WTC11 (cell line): Measurements from ENCODE around the gene THEMIS2. TPM values are rescaled to one million over a fixed set of nuclear protein-coding genes. Genes with fewer than 3 reads are reported as not detected.
A peak's percentile ranks its signal among the peaks of the same experiment; 100 is the strongest.

ENCODE experiments used
- ATAC-seq: fragments of 200-7000 bp; cut with Tn5 transposase; 2 replicates; pipeline ENCODE4 v1.10.0; 2021; ENCODE audit warnings: mild to moderate bottlenecking, moderate library complexity
- CTCF ChIA-PET: fragments of 300-600 bp; sonication (Branson Sonifier 250); formaldehyde crosslinking; loops from one replicate; lab custom pipeline; 2021; ENCODE audit warnings: antibody characterized with exemption; lab: Charles Lee
- POLR2A ChIA-PET: fragments of 350-600 bp; sonication (Branson Sonifier 250); formaldehyde crosslinking; loops from one replicate; lab custom pipeline; 2021; ENCODE audit warnings: antibody characterized with exemption; lab: Charles Lee
- DNase-seq: peaks from one replicate; pipeline ENCODE4 v3.0.0; 2021; ENCODE audit warnings: low spot score
- H3K27ac Mint-ChIP-seq: 2 replicates; pipeline ENCODE4 v1.8.0; 2021; ENCODE audit warnings: mixed read lengths
- H3K27me3 Mint-ChIP-seq: 2 replicates; pipeline ENCODE4 v1.8.0; 2021; ENCODE audit warnings: low read depth, mild to moderate bottlenecking, moderate library complexity, mixed read lengths
- H3K36me3 Mint-ChIP-seq: 2 replicates; pipeline ENCODE4 v1.8.0; 2021; ENCODE audit warnings: mixed read lengths
- H3K4me1 Mint-ChIP-seq: 2 replicates; pipeline ENCODE4 v1.8.0; 2022; ENCODE audit warnings: mixed read lengths
- H3K4me3 Mint-ChIP-seq: 2 replicates; pipeline ENCODE4 v1.8.0; 2021; ENCODE audit warnings: mild to moderate bottlenecking, moderate library complexity, mixed read lengths
- H3K9me3 Mint-ChIP-seq: 2 replicates; pipeline ENCODE4 v1.8.0; 2021; ENCODE audit warnings: mixed read lengths
- ARID4B ChIP-seq: sonication (generic); formaldehyde crosslinking; IDR thresholded peaks from 2 replicates; pipeline ENCODE4 v1.8.0; 2023; ENCODE audit warnings: missing genetic modification reagents, mild to moderate bottlenecking, borderline replicate concordance
- CDX4 ChIP-seq: fragments of 250-450 bp; sonication (Bioruptor Pico); IDR thresholded peaks from 2 replicates; pipeline ENCODE4 v1.9.0; 2021; ENCODE audit warnings: moderate library complexity, mild to moderate bottlenecking, inconsistent platforms, borderline replicate concordance
- ELF4 ChIP-seq: sonication (generic); formaldehyde crosslinking; IDR thresholded peaks from 2 replicates; pipeline ENCODE4 v1.8.1; 2022; ENCODE audit warnings: low read depth, mild to moderate bottlenecking, moderate library complexity, missing genetic modification reagents
- EMX1 ChIP-seq: fragments of 250-450 bp; sonication (Bioruptor Pico); IDR thresholded peaks from 2 replicates; pipeline ENCODE4 v1.8.0; 2021; ENCODE audit warnings: mild to moderate bottlenecking
- ESRRA ChIP-seq: sonication (generic); formaldehyde crosslinking; IDR thresholded peaks from 2 replicates; pipeline ENCODE4 v1.8.1; 2022; ENCODE audit warnings: mild to moderate bottlenecking, missing genetic modification reagents, borderline replicate concordance
- FOXJ3 ChIP-seq: sonication (generic); formaldehyde crosslinking; IDR thresholded peaks from 2 replicates; pipeline ENCODE4 v1.9.0; 2021; ENCODE audit warnings: missing genetic modification reagents, mild to moderate bottlenecking, borderline replicate concordance
- FOXP1 ChIP-seq: sonication (generic); formaldehyde crosslinking; IDR thresholded peaks from 2 replicates; pipeline ENCODE4 v1.8.0; 2022; ENCODE audit warnings: missing genetic modification reagents, mild to moderate bottlenecking, moderate library complexity, borderline replicate concordance
- GRHL2 ChIP-seq: fragments of 250-450 bp; sonication (Bioruptor Pico); IDR thresholded peaks from 2 replicates; pipeline ENCODE4 v1.8.0; 2022; ENCODE audit warnings: mild to moderate bottlenecking, moderate library complexity; ENCODE audit not compliant: insufficient replicate concordance, severe bottlenecking
- JUN ChIP-seq: sonication (generic); formaldehyde crosslinking; IDR thresholded peaks from 2 replicates; pipeline ENCODE4 v1.8.0; 2023; ENCODE audit warnings: mild to moderate bottlenecking, missing genetic modification reagents
- OVOL2 ChIP-seq: fragments of 250-450 bp; sonication (Bioruptor Pico); IDR thresholded peaks from 2 replicates; pipeline ENCODE4 v1.9.0; 2021; ENCODE audit warnings: mild to moderate bottlenecking, borderline replicate concordance
- PRRX2 ChIP-seq: fragments of 250-450 bp; sonication (Bioruptor Pico); IDR thresholded peaks from 2 replicates; pipeline ENCODE4 v1.8.0; 2021; ENCODE audit warnings: mild to moderate bottlenecking
- TCF7 ChIP-seq: sonication (generic); formaldehyde crosslinking; IDR thresholded peaks from 2 replicates; pipeline ENCODE4 v1.8.0; 2022; ENCODE audit warnings: mild to moderate bottlenecking, low read depth, missing genetic modification reagents, moderate library complexity
- TEAD1 ChIP-seq: sonication (generic); formaldehyde crosslinking; IDR thresholded peaks from 2 replicates; pipeline ENCODE4 v1.8.0; 2022; ENCODE audit warnings: mild to moderate bottlenecking, missing genetic modification reagents
- ZNF317 ChIP-seq: sonication (generic); formaldehyde crosslinking; IDR thresholded peaks from 2 replicates; pipeline ENCODE4 v1.8.1; 2023; ENCODE audit warnings: low read depth, mild to moderate bottlenecking, moderate library complexity, missing genetic modification reagents, borderline replicate concordance
- ZNF396 ChIP-seq: fragments of 250-450 bp; sonication (Bioruptor Pico); IDR thresholded peaks from 2 replicates; pipeline ENCODE4 v1.8.0; 2021; ENCODE audit warnings: mild to moderate bottlenecking, moderate library complexity, borderline replicate concordance
- ZNF671 ChIP-seq: fragments of 250-450 bp; sonication (Bioruptor Pico); IDR thresholded peaks from 2 replicates; pipeline ENCODE4 v1.8.0; 2021; ENCODE audit warnings: mild to moderate bottlenecking
- total RNA-seq: library from RNA; stranded (reverse); gene quantifications from 3 replicates; pipeline ENCODE4 v1.2.3, GENCODE V29; 2021
- TF ChIP-seq, protein P1 (sequence below): sonication (generic); formaldehyde crosslinking; conservative IDR thresholded peaks from 2 replicates; pipeline ENCODE4 v1.8.1; 2023; ENCODE audit warnings: mild to moderate bottlenecking, low read depth, missing genetic modification reagents, moderate library complexity
- TF ChIP-seq, protein P2 (sequence below): sonication (generic); formaldehyde crosslinking; IDR thresholded peaks from 2 replicates; pipeline ENCODE4 v1.8.0; 2022; ENCODE audit warnings: mild to moderate bottlenecking, missing genetic modification reagents
- TF ChIP-seq, protein P3 (sequence below): sonication (generic); formaldehyde crosslinking; IDR thresholded peaks from 2 replicates; pipeline ENCODE4 v1.8.0; 2023; ENCODE audit warnings: mild to moderate bottlenecking, missing genetic modification reagents
- TF ChIP-seq, protein P4 (sequence below): sonication (generic); formaldehyde crosslinking; IDR thresholded peaks from 2 replicates; pipeline ENCODE4 v1.8.1; 2022; ENCODE audit warnings: mild to moderate bottlenecking, missing genetic modification reagents, moderate library complexity, borderline replicate concordance
- TF ChIP-seq, protein P5 (sequence below): sonication (generic); formaldehyde crosslinking; IDR thresholded peaks from 2 replicates; pipeline ENCODE4 v1.8.1; 2023; ENCODE audit warnings: mild to moderate bottlenecking, missing genetic modification reagents, moderate library complexity

The THEMIS2 gene
- total RNA-seq, 1 experiment from 2014 or later: 12.7 TPM

DNA sequence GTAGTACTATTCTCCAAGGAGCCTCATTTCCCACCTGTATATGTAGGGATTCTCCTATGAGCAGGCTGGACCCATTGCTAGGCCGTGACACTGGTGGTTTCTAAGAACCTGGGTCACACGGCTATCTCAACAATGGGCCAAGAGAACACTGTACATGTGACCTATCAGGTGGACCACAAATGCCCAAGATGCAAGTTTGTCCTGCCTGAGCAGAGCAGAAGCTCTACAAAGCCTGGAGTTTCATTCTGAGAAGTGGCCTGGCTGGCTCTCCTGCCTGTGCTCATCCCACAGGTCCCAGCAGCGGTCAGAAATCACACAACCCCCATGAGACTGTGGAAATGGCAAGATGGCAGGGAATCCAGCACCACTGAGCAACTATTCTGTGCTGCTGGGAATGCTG, 17.2 kb downstream of the THEMIS2 start (continued):
- TF ChIP-seq, protein P1, sequence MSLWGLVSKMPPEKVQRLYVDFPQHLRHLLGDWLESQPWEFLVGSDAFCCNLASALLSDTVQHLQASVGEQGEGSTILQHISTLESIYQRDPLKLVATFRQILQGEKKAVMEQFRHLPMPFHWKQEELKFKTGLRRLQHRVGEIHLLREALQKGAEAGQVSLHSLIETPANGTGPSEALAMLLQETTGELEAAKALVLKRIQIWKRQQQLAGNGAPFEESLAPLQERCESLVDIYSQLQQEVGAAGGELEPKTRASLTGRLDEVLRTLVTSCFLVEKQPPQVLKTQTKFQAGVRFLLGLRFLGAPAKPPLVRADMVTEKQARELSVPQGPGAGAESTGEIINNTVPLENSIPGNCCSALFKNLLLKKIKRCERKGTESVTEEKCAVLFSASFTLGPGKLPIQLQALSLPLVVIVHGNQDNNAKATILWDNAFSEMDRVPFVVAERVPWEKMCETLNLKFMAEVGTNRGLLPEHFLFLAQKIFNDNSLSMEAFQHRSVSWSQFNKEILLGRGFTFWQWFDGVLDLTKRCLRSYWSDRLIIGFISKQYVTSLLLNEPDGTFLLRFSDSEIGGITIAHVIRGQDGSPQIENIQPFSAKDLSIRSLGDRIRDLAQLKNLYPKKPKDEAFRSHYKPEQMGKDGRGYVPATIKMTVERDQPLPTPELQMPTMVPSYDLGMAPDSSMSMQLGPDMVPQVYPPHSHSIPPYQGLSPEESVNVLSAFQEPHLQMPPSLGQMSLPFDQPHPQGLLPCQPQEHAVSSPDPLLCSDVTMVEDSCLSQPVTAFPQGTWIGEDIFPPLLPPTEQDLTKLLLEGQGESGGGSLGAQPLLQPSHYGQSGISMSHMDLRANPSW (CRISPR knock-in tag): no peak
- TF ChIP-seq ELF4 (CRISPR knock-in tag): no peak
- no peak for TF ChIP-seq FOXJ3 (CRISPR knock-in tag)
- TF ChIP-seq, all 79 proteins: peak for 0

- POLR2A ChIA-PET: interaction anchor here (0.7 kb wide), 2 partner anchors 19 to 69 kb away, joined by 3 to 4 read pairs; partner anchors contain the start of genes THEMIS2 and XKR8
Observed at GRCh38 chr1:27891196-27891889, 19.0 kb downstream of the THEMIS2 start.

More at GRCh38 chr1:27891196-27891889, 19.0 kb downstream of the THEMIS2 start:
- H3K27ac Mint-ChIP-seq: peak overlapping the region; percentile 11; the same call in 1 of the 2 replicates
- H3K9me3 Mint-ChIP-seq: no peaks in the 10 kb centered on the region
- H3K27me3 Mint-ChIP-seq: no peaks in the 10 kb centered on the region
- DNase-seq: no peak
- TF ChIP-seq PRRX2 (CRISPR knock-in tag) (no peak), CDX4 (no peak), FOXP1 (CRISPR knock-in tag) (no peak), TCF7 (CRISPR knock-in tag) (no peak), ZNF317 (CRISPR knock-in tag) (no peak), ZNF671 (CRISPR knock-in tag) (no peak), TEAD1 (no peak), JUN (no peak), GRHL2 (CRISPR knock-in tag) (no peak), ZNF396 (CRISPR knock-in tag) (no peak), EMX1 (CRISPR knock-in tag) (no peak), OVOL2 (CRISPR knock-in tag) (no peak), ESRRA (no peak), ARID4B (no peak)
- TF ChIP-seq, protein P2, sequence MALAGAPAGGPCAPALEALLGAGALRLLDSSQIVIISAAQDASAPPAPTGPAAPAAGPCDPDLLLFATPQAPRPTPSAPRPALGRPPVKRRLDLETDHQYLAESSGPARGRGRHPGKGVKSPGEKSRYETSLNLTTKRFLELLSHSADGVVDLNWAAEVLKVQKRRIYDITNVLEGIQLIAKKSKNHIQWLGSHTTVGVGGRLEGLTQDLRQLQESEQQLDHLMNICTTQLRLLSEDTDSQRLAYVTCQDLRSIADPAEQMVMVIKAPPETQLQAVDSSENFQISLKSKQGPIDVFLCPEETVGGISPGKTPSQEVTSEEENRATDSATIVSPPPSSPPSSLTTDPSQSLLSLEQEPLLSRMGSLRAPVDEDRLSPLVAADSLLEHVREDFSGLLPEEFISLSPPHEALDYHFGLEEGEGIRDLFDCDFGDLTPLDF (CRISPR knock-in tag): no peak
- TF ChIP-seq, protein P3, sequence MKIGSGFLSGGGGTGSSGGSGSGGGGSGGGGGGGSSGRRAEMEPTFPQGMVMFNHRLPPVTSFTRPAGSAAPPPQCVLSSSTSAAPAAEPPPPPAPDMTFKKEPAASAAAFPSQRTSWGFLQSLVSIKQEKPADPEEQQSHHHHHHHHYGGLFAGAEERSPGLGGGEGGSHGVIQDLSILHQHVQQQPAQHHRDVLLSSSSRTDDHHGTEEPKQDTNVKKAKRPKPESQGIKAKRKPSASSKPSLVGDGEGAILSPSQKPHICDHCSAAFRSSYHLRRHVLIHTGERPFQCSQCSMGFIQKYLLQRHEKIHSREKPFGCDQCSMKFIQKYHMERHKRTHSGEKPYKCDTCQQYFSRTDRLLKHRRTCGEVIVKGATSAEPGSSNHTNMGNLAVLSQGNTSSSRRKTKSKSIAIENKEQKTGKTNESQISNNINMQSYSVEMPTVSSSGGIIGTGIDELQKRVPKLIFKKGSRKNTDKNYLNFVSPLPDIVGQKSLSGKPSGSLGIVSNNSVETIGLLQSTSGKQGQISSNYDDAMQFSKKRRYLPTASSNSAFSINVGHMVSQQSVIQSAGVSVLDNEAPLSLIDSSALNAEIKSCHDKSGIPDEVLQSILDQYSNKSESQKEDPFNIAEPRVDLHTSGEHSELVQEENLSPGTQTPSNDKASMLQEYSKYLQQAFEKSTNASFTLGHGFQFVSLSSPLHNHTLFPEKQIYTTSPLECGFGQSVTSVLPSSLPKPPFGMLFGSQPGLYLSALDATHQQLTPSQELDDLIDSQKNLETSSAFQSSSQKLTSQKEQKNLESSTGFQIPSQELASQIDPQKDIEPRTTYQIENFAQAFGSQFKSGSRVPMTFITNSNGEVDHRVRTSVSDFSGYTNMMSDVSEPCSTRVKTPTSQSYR (CRISPR knock-in tag): no peak
- TF ChIP-seq, protein P4, sequence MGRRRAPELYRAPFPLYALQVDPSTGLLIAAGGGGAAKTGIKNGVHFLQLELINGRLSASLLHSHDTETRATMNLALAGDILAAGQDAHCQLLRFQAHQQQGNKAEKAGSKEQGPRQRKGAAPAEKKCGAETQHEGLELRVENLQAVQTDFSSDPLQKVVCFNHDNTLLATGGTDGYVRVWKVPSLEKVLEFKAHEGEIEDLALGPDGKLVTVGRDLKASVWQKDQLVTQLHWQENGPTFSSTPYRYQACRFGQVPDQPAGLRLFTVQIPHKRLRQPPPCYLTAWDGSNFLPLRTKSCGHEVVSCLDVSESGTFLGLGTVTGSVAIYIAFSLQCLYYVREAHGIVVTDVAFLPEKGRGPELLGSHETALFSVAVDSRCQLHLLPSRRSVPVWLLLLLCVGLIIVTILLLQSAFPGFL (CRISPR knock-in tag): no peak
- TF ChIP-seq, protein P5, sequence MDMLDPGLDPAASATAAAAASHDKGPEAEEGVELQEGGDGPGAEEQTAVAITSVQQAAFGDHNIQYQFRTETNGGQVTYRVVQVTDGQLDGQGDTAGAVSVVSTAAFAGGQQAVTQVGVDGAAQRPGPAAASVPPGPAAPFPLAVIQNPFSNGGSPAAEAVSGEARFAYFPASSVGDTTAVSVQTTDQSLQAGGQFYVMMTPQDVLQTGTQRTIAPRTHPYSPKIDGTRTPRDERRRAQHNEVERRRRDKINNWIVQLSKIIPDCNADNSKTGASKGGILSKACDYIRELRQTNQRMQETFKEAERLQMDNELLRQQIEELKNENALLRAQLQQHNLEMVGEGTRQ (CRISPR knock-in tag): no peak
- no peaks in the 10 kb centered on the region for H3K4me1 Mint-ChIP-seq
- ATAC-seq: no peak
- peaks cover 62% of the 10 kb centered on the region for H3K36me3 Mint-ChIP-seq
- CTCF ChIA-PET: interaction anchor here (2.3 kb wide), 1 partner anchor 34 kb away, joined by 10 read pairs; no protein-coding TSS in a partner anchor
- no peak overlapping the region for H3K4me3 Mint-ChIP-seq
